Mammary epithelial cell (primary cell): Measurements from ENCODE around the gene ADARB2.

ENCODE experiments used
- CTCF ChIP-seq, 2 donors: IDR thresholded peaks in 1 of 2; conservative IDR thresholded peaks in 1 of 2; 2 replicates each; pipeline ENCODE4 v1.5.1; 2011 to 2012; ENCODE audit warnings: inconsistent platforms in 2 of 2, low read length in 2 of 2, mild to moderate bottlenecking in 2 of 2, control low read depth in 1 of 2, low read depth in 1 of 2; ENCODE audit not compliant: insufficient read depth in 1 of 2; ENCODE audit errors: extremely low read depth in 1 of 2
- EZH2 ChIP-seq: IDR thresholded peaks from 2 replicates; pipeline ENCODE4 v1.6.1; 2012; ENCODE audit warnings: low read length, inconsistent platforms, borderline replicate concordance

GRCh38 chr10:1320739-1321320 is 416.5 kb downstream of the ADARB2 start:
- TF ChIP-seq CTCF (conservative IDR thresholded peaks at IDR 0.05 in 1 of 2, IDR thresholded peaks at IDR 0.05 in 1 of 2; ENCODE audit: extremely low read depth in 1 of 2, insufficient read depth in 1 of 2, low read depth in 1 of 2, low read length in 2 of 2) (no peak), EZH2 (no peak)
